ENCODE results near the gene BAG3. TPM values are rescaled to one million over a fixed set of nuclear protein-coding genes. Genes with fewer than 3 reads are reported as not detected.

BAG3 gene
- total and polyA plus RNA-seq, 2 of the 8 experiments (the other 6 are each of a cell fraction or from before 2014, with no cell fraction given), result 3.5 to 13.3 TPM

DNA sequence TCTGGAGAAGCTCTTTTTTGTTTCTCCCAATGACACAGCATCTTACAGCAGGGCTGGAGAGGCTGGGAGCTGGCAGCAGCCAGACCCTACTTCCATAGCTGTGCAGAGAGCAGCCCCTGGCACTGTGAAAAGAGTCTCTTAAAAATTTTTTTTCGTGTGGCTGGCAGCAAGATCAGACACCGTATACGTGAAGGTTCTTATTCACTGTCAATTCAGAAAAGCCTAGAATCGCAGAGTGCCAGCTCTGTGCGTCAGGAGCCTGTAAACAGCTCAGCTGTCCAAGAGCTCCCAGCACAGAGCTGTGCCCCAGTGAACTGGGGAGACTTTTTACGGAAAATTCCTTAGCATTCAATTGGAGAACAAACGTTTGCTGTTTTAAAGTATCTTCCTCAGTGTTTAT, 6.5 kb downstream of the BAG3 start:
- no peaks in the 10 kb centered on the region for H3K23me2 ChIP-seq (ENCODE audit: low read depth, low read length)
- H3K4me3 ChIP-seq (ENCODE audit: extremely low read depth in 1 of 4, insufficient read depth in 2 of 4, low read depth in 3 of 4, low read length in 4 of 4), result no peak overlapping the region
- no peak overlapping the region for H2BK20ac ChIP-seq (ENCODE audit: low read length)
- FAIRE-seq (no peak), DNase-seq (ENCODE audit: low read depth in 1 of 2, low spot score in 2 of 2) (no peak)
- H3K56ac ChIP-seq (replicated peaks; ENCODE audit: insufficient read length, low read depth, low read length), result no peak overlapping the region
- H3K4me2 ChIP-seq (ENCODE audit: insufficient read depth in 1 of 2, low read depth in 2 of 2, low read length in 2 of 2), result no peak overlapping the region
- no peak overlapping the region for H3K4ac ChIP-seq (replicated peaks; ENCODE audit: insufficient read length, low read depth, low read length)
- peaks cover 0 to 3% of the 10 kb centered on the region in 2 experiments for H4K20me1 ChIP-seq (replicated peaks in 1 of 2; ENCODE audit: control insufficient read depth in 1 of 2, insufficient read depth in 2 of 2, low read length in 2 of 2)
- H3K23ac ChIP-seq (ENCODE audit: insufficient read length), result no peak overlapping the region
- no peaks in the 10 kb centered on the region for H3K36me3 ChIP-seq (ENCODE audit: control insufficient read depth in 2 of 4, insufficient read depth in 4 of 4, low read length in 3 of 4)
- H4K91ac ChIP-seq (replicated peaks; ENCODE audit: insufficient read length, low read length), result no peak overlapping the region
- H3K9me3 ChIP-seq (ENCODE audit: insufficient read depth in 2 of 2, low read depth in 1 of 2, low read length in 1 of 2), result peaks cover 0 to 3% of the 10 kb centered on the region in 2 experiments; a peak in 1 of 4 replicates
- no peak overlapping the region for H2AK5ac ChIP-seq (ENCODE audit: low read depth, low read length)
- no peak overlapping the region for H4K5ac ChIP-seq (ENCODE audit: insufficient read length, low read depth, low read length)
- no peak overlapping the region for H4K8ac ChIP-seq (ENCODE audit: extremely low read depth, insufficient read depth, low read length)
- H3K9ac ChIP-seq (replicated peaks in 1 of 4; ENCODE audit: extremely low read depth in 1 of 4, low read depth in 3 of 4, low read length in 3 of 4), result no peak overlapping the region
- H2BK12ac ChIP-seq (ENCODE audit: low read depth, low read length), result no peak overlapping the region
- POLR2A ChIA-PET (ENCODE audit: partially characterized antibody), result interaction anchor here (1.2 kb wide), 1 partner anchor 162 kb away, joined by 3 read pairs; no protein-coding TSS in a partner anchor
- H3K27me3 ChIP-seq (replicated peaks in 1 of 4; ENCODE audit: control insufficient read depth in 3 of 4, extremely low read depth in 1 of 4, insufficient read depth in 3 of 4, low read length in 3 of 4), result no peaks in the 10 kb centered on the region
- CTCF ChIA-PET (ENCODE audit: partially characterized antibody), result interaction anchor here (0.9 to 2.7 kb wide), 9 partner anchors 10 to 74 kb away, joined by 3 to 9 read pairs (median 7); no protein-coding TSS in a partner anchor
- peaks cover 0 to 11% (median 6%) of the 10 kb centered on the region in 4 experiments; a peak in 3 of 7 replicates for H3K4me1 ChIP-seq (replicated peaks in 1 of 4; ENCODE audit: control insufficient read depth in 3 of 4, insufficient read depth in 4 of 4, low read length in 3 of 4)
- no peak overlapping the region for H2AFZ ChIP-seq (ENCODE audit: low read length)
- no peak overlapping the region for H2BK5ac ChIP-seq (ENCODE audit: low read depth, low read length)
- peaks cover 2% of the 10 kb centered on the region for H3K79me1 ChIP-seq (ENCODE audit: low read depth, low read length)
- H3K79me2 ChIP-seq (ENCODE audit: control insufficient read depth in 1 of 2, insufficient read depth in 2 of 2, low read length in 2 of 2), result peaks cover 0 to 8% of the 10 kb centered on the region in 2 experiments; a peak in 2 of 4 replicates
- H3K14ac ChIP-seq (ENCODE audit: insufficient read length), result no peak overlapping the region
- no peak overlapping the region for H2BK120ac ChIP-seq (replicated peaks; ENCODE audit: low read depth, low read length)
- 79% methylated on average over 7 of the region's 7 CpGs; no CpG with 5 or more reads in 1 of the 2 experiments for WGBS, 2 experiments (ENCODE audit: extremely low coverage in 1 of 2, insufficient coverage in 1 of 2, insufficient read length in 1 of 2, insufficient replicate concordance in 2 of 2, low coverage in 1 of 2, low lambda C conversion rate in 2 of 2, missing lambda C conversion rate in 1 of 2)
- no peak overlapping the region for H3K27ac ChIP-seq (ENCODE audit: low read depth, low read length)
- H2BK15ac ChIP-seq (ENCODE audit: low read length), result no peak overlapping the region
- H3K18ac ChIP-seq (ENCODE audit: extremely low read depth, low read length), result no peak overlapping the region
- TF ChIP-seq BCL11A (IDR thresholded peaks at IDR 0.05; ENCODE audit: low read depth in 2 of 2, low read length in 2 of 2) (no peak), GTF2F1 (IDR thresholded peaks at IDR 0.05; ENCODE audit: borderline replicate concordance, low read depth, low read length) (no peak), ASH2L (IDR thresholded peaks at IDR 0.05; ENCODE audit: low read length) (no peak), CHD1 (IDR thresholded peaks at IDR 0.05; ENCODE audit: low read depth, low read length) (no peak), RNF2 (IDR thresholded peaks at IDR 0.05; ENCODE audit: borderline replicate concordance, low read depth, low read length, missing control alignments, poor library complexity, severe bottlenecking) (no peak), PHF8 (conservative IDR thresholded peaks at IDR 0.05; ENCODE audit: low read depth, low read length) (no peak), SAP30 (IDR thresholded peaks at IDR 0.05; ENCODE audit: insufficient read depth, insufficient replicate concordance, low read length) (no peak), HDAC6 (IDR thresholded peaks at IDR 0.05; ENCODE audit: low read depth, low read length) (no peak), GABPA (IDR thresholded peaks at IDR 0.05; ENCODE audit: borderline replicate concordance, insufficient read depth, low read length) (no peak)
- TF ChIP-seq, protein P1, sequence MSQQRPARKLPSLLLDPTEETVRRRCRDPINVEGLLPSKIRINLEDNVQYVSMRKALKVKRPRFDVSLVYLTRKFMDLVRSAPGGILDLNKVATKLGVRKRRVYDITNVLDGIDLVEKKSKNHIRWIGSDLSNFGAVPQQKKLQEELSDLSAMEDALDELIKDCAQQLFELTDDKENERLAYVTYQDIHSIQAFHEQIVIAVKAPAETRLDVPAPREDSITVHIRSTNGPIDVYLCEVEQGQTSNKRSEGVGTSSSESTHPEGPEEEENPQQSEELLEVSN (IDR thresholded peaks at IDR 0.05), result no peak

Measured in H1 (cell line).